H4 (cell line): ENCODE data around the gene PCED1B. TPM values are rescaled to one million over a fixed set of nuclear protein-coding genes. Genes with fewer than 3 reads are reported as not detected.
"Not testable (repeated sequence)": the region's sequence is repeated elsewhere in the genome, so short reads cannot be mapped to it uniquely, and the experiment has no call there.

Experiments
- DNase-seq: peaks from one replicate; pipeline ENCODE4 v3.0.0-alpha.2; 2015; ENCODE audit warnings: low spot score
- total RNA-seq: library from RNA; depleted of rRNA; stranded (reverse); fragments of >200 nt; shearing (Covaris generic); gene quantifications from 2 replicates; pipeline ENCODE4 v1.2.3, GENCODE V29; 2014

Gene PCED1B
- total RNA-seq, 1 experiment from 2014 or later, result 1.1 TPM

GRCh38 chr12:47206450-47207339 is 127.3 kb downstream of the PCED1B start:
- no peak for DNase-seq

- no peak for DNase-seq
Observed at GRCh38 chr12:47207340-47207717, 127.9 kb downstream of the PCED1B start.

- no peak for DNase-seq
Observed at GRCh38 chr12:47207829-47208248, 128.4 kb downstream of the PCED1B start.

GRCh38 chr12:47209014-47209413 is 129.6 kb downstream of the PCED1B start:
- DNase-seq, result no peak

GRCh38 chr12:47210776-47211175 is 131.4 kb downstream of the PCED1B start:
- DNase-seq, result no peak

GRCh38 chr12:47212701-47213039 is 133.2 kb downstream of the PCED1B start:
- no peak for DNase-seq

- DNase-seq, result no peak
Observed at GRCh38 chr12:47213396-47213795, 134.0 kb downstream of the PCED1B start.

- no peak for DNase-seq
Observed at GRCh38 chr12:47214001-47214619, 134.7 kb downstream of the PCED1B start.

- no peak for DNase-seq
Observed at GRCh38 chr12:47214771-47215170, 135.3 kb downstream of the PCED1B start.

- no peak for DNase-seq
Observed at GRCh38 chr12:47216150-47216677, 136.8 kb downstream of the PCED1B start.

GRCh38 chr12:47217595-47217869 is 138.1 kb downstream of the PCED1B start:
- not testable (repeated sequence) for DNase-seq

- no peak for DNase-seq
Observed at GRCh38 chr12:47218191-47218654, 138.8 kb downstream of the PCED1B start.

GRCh38 chr12:47219243-47219642 is 139.8 kb downstream of the PCED1B start:
- no peak for DNase-seq

- no peak for DNase-seq
Observed at GRCh38 chr12:47221256-47222023, 142.0 kb downstream of the PCED1B start.

GRCh38 chr12:47222520-47223030 is 143.2 kb downstream of the PCED1B start:
- no peak for DNase-seq

- no peak for DNase-seq
Observed at GRCh38 chr12:47223031-47223847, 143.8 kb downstream of the PCED1B start.

GRCh38 chr12:47223848-47224213 is 144.4 kb downstream of the PCED1B start:
- DNase-seq, result no peak

GRCh38 chr12:47224563-47225133 is 145.2 kb downstream of the PCED1B start:
- no peak for DNase-seq

GRCh38 chr12:47225356-47225755 is 145.9 kb downstream of the PCED1B start:
- DNase-seq, result no peak

GRCh38 chr12:47226199-47226598 is 146.8 kb downstream of the PCED1B start:
- no peak for DNase-seq

- DNase-seq, result no peak
Observed at GRCh38 chr12:47228802-47229201, 149.4 kb downstream of the PCED1B start.
